Non-pigmented ciliary epithelial cell (primary cell): ENCODE results near the gene BEX3.
"Not testable (repeated sequence)": the region's sequence is repeated elsewhere in the genome, so short reads cannot be mapped to it uniquely, and the experiment has no call there.

ENCODE experiments used
- DNase-seq: peaks from one replicate; pipeline ENCODE4 v3.0.0-alpha.2; 2010; ENCODE audit warnings: low read depth

The BEX3 gene

DNA sequence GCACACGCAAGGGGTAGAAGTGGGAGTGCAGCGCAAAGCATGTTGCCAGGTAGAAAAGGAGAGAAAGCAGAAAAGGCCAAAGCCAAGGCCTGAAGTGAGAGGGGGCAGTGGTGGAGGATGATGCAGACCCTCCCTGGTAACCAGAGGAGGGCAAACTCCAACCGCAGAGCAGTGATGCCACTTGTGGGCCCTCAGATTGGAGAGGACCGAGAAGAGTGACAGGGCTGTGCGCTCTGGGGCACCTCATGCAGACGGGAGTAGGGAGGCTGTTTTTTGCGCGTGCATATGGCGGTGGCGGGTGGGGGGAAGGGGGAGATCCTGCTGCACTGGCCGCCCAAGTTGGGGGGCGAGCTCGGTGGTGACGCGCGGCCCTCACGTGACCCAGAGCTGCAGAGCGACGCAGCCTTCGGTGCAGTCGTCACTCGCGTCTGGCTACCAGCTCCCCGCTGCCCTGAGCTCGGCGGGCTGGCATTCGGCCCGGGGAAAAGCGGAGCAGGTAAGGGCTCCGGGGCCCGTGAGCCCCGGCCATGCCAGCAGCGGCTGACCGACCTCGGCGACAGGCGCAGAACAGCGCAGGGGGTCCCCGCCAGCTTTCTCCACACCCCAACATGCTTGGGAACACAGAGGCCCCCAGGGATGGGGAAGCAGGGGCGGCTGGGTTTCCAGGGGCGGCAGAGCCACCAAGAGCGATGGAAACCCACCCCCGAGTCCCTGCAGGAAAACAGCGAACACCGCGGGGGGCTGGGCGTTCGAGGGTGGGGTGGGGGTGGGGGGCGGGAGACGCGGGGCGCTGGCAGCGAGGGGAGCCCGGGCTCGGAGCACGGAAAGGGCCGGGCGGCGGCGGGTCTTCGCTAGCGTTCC lies at the start of gene BEX3:
Gene BEX3 (plus strand): TSS at position 421 of the 861 bp plus-strand sequence. CDS start 984 bp downstream, outside the sequence.
- no peak for DNase-seq

DNA sequence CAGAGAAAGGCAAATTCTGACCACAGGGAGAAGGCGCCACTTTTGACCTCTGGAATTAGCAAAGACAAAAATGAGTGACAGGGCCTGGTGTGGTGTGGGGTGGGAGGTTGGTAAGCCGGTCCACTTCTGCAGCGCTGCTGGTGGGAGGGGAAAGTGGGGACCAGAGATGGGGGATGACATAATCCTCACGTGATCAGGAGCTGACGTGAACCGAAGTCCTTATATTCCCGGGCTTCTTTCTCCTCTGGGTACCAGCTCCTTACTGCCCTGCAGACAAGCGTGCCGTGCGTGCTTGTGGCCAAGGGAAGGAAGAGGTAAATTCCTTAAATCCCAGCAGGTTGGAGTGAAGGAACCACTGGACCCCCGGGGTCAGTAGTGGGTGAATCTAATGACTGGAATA lies 46.3 kb upstream of the BEX3 start, which contains the start of gene TCEAL7:
Gene TCEAL7 (plus strand): TSS at position 249 of the 400 bp plus-strand sequence. CDS start 1,165 bp downstream, outside the sequence.
- no peak for DNase-seq

DNA sequence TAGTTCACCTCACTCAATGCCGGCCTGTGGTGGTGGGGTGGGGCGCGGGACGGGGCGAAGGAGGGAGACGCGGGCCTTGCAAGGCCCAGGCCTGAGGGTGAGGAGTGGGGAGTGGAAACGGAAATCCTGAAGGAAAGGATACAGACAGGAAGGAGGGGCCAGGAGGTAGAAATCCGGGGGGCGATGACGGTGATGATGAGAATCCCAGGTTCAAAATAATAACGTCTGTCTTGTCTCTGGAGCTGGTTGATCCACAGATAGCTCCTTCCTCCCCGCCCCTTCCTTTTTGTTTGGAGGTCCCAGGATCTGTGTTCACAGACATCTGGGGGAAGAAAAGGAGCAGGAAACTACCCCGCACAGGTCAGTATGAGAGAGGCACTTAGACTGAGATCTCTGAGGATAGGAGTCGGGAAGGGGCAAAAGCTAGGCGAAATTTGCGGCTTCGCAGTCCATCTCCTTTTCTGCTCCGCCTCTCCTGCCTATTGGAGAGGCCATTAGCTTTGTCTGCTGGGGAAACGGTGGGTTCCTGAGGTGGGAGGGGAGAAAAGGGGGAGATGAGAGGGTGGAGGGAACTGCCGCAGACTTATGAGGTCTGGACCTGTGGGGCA lies 45.6 kb upstream of the BEX3 start:
- DNase-seq = no peak

DNA sequence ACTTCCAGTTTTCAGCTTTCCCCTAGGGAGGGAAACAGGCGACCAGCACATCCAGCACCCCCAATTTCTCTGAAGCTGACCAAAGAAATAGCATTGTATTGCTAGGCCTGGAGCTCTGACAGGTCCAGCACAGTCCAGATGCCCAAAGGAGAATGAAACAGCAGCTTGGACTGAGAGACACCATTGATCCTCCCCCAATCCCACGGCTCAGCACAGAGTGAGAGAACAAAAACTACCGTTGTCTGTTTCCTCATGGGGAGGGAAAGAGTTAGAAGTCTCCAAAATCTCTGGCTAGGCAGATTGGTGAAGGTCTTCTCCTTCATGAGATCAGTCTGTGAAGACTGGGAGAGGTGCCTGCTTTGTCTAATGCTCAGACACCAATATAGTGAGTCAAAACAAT lies 37.7 kb upstream of the BEX3 start:
- no peak for DNase-seq

DNA sequence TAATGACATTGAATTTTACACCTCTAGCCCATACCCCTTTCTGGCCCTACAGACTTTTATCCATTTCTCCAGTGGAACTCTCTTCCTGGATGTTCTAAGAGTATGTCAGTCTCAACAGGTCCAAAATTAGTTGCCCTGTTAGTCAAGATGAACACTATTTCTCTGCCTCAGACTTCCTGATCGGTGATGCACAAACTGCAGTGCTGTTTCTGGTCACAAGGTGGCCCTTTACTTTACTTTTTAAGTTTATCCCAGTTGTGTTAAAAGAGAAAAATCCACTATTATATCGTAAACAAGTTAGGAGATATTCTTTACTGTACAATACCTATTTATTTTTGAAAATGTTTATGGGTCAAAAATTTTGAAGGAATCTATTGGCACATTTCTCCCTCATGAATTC lies 33.2 kb upstream of the BEX3 start:
- DNase-seq = no peak

DNA sequence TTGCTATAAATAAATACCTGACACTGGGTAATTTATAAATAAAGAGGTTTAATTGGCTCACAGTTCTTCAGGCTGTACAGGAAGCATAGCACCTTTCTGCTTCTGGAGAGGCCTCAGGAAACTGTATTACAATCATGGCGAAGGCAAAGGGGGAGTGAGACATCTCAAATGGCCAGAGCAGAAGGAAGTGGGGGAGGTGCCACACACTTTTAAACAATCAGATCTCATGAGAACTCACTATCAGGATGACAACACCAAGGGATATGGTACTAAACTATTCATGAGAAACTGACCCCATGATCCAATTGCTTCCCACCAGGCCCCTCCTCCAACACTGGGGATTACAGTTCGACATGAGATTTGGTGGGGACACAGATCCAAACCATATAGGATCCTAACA lies 31.7 kb upstream of the BEX3 start:
- no peak for DNase-seq

DNA sequence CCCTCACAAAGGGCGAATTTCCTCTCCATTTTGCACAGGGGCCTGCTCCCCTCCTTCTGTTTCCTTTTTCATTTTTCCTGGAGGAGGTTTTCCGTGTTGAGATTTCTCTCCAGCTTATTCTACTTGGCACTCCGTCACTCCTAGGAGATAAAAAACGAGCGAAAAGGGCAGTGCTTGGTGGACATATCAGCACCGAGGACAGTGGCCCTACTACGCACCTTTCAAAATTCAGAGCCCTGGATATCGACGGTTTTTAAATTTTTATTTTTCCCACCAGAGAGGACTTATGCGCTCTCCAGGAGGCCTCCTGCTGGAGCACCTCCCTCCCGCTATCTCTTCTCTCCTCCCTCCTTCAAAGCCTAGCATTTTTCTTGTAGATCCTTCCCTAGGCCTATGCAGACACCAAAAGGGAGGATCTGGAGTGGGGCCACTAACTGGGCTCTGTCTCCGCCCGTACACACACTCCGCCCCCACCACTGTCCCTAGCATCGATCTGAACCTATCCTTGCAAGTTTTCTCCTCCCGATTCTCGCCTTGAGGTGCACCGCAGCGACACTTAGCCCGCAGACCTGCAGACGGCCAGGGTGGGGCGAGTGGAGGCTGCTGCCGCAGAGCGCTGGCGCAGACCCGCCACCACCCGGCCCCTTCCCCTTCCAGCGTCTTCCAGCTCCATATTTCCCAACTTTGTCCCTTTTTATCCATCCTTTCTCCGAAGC lies 28.5 kb upstream of the BEX3 start:
- DNase-seq = no peak

DNA sequence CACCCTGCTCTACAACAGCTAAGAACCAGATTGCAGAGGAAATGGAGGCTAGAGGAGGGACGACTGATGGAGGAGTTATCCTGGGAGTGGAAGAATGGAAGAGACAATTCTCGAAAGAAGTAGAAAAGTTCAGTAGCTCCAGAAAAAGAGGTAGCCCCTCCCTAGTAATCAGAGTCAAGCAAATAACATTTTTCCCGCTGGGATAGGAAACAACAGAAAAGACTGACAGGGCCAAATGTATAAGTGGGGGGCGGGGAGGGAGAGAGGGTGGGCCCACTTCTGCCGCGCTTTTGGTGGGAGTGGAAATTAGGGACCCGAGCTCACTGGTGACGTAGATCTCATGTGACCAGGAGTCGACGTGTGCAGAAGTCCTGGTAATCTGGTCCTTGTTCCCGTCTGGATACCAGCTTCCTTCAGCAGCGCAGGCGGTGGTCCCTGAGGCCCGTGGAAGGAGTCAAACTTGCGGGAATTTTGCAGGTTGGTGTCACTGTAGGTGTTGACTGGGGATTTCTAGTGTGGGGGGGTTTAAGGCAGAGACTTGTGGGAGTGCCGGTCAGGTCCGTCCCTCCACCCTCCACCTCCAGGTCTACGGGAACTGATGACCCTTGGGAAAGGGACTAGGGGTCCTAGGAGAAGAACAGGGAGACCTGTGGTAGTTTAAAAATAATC lies 20.1 kb upstream of the BEX3 start, which contains the start of gene TCEAL9:
Gene TCEAL9 (plus strand): TSS at position 377 of the 669 bp plus-strand sequence. CDS start 1,179 bp downstream, outside the sequence.
- DNase-seq = peak; percentile 27

DNA sequence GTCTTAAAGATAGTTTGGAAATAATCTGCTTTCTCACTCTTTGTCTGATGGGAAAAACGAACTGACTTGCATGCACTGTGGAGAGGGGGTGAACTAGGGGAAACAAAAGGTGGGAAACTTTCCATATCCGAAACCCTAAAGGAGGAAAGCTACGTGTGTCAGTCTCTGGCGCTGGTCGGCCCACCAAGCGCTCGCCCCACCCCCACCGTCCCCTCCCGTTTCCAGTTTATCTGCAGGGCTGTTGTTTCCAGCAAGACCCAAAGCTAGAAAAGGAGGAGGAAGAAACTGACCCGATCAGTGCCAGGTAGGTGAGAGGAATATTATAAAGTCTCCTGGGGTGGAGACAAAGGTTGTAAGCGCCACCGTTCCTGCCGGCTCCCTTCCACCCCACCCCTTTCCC lies 19.5 kb upstream of the BEX3 start:
- no peak for DNase-seq

DNA sequence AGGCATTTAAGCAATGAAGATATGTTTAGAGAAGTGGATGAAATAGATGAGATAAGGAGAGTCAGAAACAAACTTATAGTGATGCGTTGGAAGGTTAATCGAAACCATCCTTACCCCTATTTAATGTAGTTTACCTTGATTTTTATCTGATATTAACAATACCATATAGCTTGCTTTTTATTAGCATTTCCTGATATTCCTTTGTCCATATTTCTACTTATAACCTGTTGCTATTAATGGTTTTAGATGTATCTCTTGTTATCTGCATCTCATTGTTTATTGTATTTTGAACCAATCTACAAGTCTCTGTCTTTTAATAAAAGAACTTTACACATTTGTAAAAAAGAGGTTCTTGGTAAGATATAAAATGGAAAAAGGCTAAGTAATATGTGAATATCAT lies 18.5 kb upstream of the BEX3 start:
- DNase-seq = no peak

DNA sequence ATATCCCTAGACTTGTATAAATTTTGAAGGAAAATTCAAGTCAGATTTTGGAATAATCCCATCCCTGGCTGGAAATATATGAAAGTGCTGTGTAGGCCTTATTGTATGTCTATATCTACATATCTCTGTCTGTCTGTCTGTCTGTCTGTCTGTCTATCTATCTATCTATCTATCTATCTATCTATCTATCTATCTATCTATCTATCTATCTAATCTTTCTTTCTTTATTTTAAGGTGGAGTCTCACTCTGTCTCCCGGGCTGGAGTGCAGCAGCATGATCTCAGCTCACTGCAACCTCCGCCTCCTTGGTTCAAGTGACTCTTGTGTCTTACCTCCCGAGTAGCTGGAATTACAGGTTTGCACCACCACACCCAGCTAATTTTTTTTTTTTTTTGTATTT lies 16.7 kb upstream of the BEX3 start:
- DNase-seq = not testable (repeated sequence)

DNA sequence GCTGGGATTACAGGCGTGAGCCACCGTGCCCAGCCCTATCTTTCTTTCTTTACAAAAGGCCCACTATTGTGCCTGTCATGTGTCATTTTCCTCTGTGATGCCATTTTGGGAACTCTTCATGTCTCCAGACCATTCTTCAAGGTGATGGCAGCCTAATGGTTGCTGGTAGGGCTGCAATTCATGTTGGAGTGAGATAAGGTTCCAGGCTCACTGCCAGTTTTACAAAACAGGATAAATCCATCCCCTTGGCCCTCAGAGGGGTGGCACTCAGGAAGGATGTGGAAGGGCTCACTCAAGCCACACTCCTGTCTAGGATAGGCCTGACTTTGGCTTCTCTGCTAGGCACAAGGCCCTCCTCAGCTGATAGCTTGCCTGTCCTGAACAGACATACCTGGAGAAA lies 16.2 kb upstream of the BEX3 start:
- DNase-seq = no peak

DNA sequence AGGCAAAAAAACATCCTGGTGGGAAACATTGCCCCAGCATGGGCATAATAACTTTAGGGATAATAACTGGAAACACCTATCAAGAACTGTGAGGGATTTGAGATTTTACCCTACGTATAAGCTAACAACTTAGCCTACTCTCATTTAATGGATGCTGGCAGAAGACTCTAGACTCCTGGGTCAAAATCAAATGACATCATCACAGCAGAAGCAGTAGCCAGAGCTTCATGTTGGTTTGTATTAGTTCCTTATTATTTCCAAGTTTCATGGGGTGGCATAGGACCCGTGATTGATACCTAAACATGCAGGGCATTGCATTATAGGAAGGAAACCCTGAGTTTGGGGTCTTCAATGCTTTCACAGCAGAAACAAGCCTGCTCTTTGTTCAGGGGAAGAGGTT lies 15.4 kb upstream of the BEX3 start:
- no peak for DNase-seq

DNA sequence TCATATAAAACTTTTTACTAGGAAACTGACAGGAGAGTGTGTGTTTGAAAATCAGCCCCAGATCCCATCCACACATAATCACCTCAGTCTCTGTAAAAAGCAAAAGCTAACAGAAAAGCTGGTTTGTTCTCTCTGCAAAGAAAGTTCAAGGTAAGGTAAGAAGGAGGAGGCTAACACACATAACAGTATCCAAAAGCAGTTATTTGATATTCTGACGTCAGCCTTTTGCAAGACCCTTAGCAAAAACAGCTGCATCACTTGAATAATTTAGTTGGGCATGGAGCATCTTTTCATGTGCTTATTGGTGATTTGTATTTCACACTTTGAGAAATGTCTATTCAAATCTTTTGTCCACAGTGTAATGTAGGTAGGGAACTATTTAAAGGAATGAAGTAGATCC lies 14.5 kb upstream of the BEX3 start:
- DNase-seq = no peak

DNA sequence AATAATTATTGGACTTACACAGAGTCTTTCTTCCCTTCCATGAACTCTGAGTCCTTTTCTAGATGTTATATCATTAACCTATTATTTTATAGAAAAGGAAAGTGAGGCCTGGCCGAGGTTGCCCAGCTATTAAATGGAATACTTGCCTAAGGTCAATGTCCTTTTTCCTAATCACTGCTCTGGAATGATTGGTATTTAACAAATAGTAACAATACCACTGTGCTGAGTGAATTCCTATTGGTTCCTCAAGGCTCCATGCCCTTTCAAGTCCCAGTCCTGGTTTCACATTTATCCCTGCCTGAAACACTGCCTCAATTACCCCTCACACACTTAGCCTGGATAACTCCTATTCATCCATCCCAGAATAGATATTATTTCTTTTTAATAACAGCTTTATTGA lies 13.9 kb upstream of the BEX3 start:
- DNase-seq = no peak

DNA sequence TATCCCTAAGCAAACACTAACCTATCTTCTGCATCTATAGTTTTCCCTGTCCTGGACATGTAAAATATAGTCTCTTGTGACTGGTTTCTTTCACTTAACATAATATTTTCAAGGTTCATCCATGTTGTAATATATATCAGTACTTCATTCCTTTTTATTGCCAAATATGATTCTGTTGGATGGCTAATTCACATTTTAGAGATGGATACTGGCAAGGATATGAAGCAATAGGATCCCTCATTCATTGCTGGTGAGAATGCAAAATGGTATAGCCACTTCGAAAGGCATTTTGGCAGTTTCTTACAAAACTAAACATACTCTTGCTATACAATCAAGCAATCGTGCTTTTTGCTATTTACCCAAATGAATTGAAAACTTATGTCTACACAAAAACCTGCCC lies 13.3 kb upstream of the BEX3 start:
- DNase-seq = no peak

DNA sequence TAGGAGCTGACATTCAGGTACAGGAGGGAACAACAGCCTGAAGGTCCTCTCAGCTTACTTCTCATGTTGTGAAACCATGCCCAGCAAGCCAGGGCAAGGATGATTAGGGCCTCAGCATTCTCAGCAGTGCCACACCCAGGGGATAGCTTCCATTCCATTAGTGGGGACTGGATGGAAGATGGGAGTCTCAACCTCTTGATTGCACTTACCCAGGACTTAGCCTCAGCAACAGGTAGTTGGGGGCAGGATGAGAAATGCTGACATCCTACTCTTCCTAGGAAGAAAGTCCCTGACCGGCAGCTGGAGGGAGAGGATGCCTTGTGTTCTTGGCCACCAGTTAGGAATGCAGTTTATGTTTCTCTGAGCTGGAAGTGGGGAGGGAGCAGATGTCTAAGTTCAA lies 8.8 kb upstream of the BEX3 start:
- no peak for DNase-seq

DNA sequence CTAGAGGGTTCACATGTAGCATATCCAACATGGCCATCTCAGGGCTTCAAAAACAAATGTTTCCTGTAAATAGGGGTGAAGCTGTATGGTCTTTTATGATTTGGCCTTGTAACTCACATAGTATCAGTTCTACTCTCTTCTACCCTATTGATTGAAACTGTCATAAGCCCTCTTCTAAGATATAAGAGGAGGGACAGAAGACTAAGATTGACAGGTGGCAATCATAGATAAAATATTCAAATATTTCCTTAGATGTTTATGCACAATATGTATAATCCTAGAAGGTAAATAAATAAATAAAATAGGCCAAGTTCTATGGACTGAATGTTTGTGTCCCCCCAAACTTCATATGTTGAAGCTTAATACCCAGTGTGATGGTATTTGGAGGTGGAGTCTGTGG lies 6.9 kb upstream of the BEX3 start:
- no peak for DNase-seq

DNA sequence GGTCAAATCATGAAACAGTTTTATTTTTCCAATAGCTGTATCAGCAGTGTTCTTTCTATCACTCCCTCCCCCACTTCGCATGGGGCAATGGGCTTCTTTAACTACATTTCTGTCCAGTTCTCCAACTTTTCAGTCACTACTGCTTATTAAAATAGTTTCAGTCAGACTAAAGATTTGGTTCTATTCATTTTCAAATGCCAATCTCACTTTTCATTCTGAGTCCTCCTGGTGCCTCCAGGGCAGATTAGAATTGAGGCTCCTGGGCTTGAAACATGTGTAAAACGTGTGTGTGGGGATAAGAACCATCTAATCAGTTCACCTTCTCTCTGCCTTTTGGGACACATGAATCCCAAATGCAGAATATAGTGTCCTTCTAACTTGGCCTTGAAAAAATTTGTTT lies 3.5 kb upstream of the BEX3 start:
- no peak for DNase-seq

DNA sequence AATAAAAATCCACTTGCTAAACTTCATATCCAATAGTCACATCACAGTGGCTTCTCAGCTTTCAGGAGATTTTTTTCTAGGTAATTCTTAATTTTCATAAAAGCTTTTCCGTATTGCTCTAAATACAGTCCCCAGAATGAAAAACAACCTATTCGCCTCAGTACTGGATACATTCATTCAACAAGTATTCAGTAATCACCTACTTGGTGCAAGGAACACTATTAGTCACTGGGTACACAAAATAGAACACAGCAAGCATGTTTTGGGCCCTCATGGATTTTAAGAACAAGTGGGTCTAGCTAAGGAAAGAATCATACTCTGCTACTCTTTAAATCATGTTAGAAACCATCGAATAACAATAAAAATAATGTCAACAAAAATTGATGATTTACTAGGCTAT lies 2.8 kb upstream of the BEX3 start:
- no peak for DNase-seq

DNA sequence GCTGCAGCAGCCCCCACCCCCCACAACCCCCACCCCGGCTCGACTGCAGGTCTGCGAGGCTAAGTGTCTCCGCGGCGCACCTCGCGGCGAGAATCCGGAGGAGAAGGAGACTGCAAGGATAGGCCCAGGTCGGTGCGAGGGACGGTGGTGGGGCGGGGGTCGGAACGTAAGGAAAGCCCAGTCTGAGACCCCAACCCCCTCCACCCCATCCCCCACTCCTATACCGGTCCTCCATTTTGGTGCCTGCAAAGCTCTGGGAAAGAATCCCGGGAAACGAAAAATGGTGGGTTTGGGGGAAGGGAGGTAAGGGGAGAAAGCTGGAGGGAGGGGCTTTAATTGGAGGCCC lies 614 bp downstream of the BEX3 start:
- no peak for DNase-seq

DNA sequence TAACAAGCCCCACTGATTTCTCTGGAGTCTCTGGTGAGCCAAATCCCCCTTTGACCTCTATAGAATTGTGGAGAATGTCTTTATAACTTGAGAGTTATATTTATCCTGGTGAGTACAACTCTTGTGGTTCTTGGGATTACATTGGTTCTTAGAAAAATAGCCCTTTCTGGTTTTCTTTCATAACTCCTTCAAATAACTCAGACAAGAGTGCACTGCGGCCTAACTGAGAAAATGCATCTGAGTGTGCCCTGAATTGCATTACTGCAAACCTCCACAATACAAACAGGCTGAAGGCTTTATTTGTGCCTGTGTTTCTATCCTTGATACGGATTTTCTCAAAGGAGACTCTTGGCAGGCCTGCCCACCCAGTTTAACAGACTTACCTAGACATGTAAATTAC lies 2.7 kb downstream of the BEX3 start:
- no peak for DNase-seq
